ENCODE data around the gene NSUN6. TPM values are rescaled to one million over a fixed set of nuclear protein-coding genes. Genes with fewer than 3 reads are reported as not detected.

NSUN6 gene
- total and polyA plus RNA-seq, 5 donors from 2014 or later: 10.2 to 43.6 (median 14.4) TPM

GRCh38 chr10:18505456-18506118, 145.8 kb downstream of the NSUN6 start:
- peaks cover 2% of the 10 kb centered on the region for H3K27me3 ChIP-seq (ENCODE audit: control insufficient read depth, insufficient read depth, low read length)
- Mint-ChIP-seq H3K27me3 (peaks cover 6% of the 10 kb centered on the region), H3K36me3 (no peaks in the 10 kb centered on the region), H3K27ac (no peak overlapping the region), H3K9me3 (peaks cover 0 to 2% (median 0%) of the 10 kb centered on the region in 7 donors), H3K4me1 (peaks cover 3 to 18% (median 8%) of the 10 kb centered on the region in 4 donors), H3K4me3 (no peak overlapping the region)
- no peaks in the 10 kb centered on the region for H3K9me3 ChIP-seq (ENCODE audit: control insufficient read depth in 2 of 2, low read length in 2 of 2)
- H3K4me1 ChIP-seq (ENCODE audit: control insufficient read depth, insufficient read depth, low read length, poor library complexity, severe bottlenecking): no peaks in the 10 kb centered on the region
- no peaks in the 10 kb centered on the region for H3K36me3 ChIP-seq (ENCODE audit: control insufficient read depth, insufficient read depth, low read length)
- DNase-seq (no peak), ATAC-seq (ENCODE audit: low read depth in 2 of 2) (no peak)
- no peak overlapping the region for H3K4me3 ChIP-seq (ENCODE audit: low read depth, low read length)
- no peak overlapping the region for H3K27ac ChIP-seq (ENCODE audit: insufficient read depth, low read length, poor library complexity, severe bottlenecking)

DNA sequence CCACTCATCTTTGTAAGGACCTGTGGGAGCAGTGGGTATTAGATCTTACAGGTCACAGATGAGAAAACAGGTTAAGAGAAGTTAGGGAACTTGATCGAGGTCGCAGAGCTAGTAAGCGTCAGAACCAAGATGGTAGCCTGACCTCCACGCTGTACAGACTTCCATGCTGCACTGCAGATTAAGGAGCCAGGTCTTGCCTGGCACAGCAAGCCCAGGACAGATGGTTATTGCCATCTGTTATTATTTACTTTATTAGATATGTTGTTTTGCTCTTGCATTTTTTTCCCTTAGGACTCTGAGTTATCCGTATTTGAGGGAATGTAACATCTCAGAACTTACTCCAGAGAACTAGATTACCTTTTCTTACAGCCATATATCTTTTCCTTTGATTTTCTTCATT, 147.2 kb downstream of the NSUN6 start:
- no peak for DNase-seq
- no peak overlapping the region for H3K4me3 Mint-ChIP-seq
- H3K4me1 Mint-ChIP-seq: peaks cover 3 to 18% (median 8%) of the 10 kb centered on the region in 4 donors
- H3K4me3 ChIP-seq (ENCODE audit: low read depth, low read length): no peak overlapping the region
- H3K9me3 Mint-ChIP-seq: peaks cover 0 to 2% (median 0%) of the 10 kb centered on the region in 7 donors
- no peaks in the 10 kb centered on the region for H3K9me3 ChIP-seq (ENCODE audit: control insufficient read depth in 2 of 2, low read length in 2 of 2)
- ATAC-seq (ENCODE audit: low read depth in 2 of 2): no peak
- no peaks in the 10 kb centered on the region for H3K36me3 ChIP-seq (ENCODE audit: control insufficient read depth, insufficient read depth, low read length)
- no peaks in the 10 kb centered on the region for H3K4me1 ChIP-seq (ENCODE audit: control insufficient read depth, insufficient read depth, low read length, poor library complexity, severe bottlenecking)
- H3K27ac Mint-ChIP-seq: no peak overlapping the region
- H3K27me3 ChIP-seq (ENCODE audit: control insufficient read depth, insufficient read depth, low read length): peaks cover 2% of the 10 kb centered on the region
- H3K27me3 Mint-ChIP-seq: peaks cover 7% of the 10 kb centered on the region
- no peak overlapping the region for H3K27ac ChIP-seq (ENCODE audit: insufficient read depth, low read length, poor library complexity, severe bottlenecking)
- no peaks in the 10 kb centered on the region for H3K36me3 Mint-ChIP-seq

DNA sequence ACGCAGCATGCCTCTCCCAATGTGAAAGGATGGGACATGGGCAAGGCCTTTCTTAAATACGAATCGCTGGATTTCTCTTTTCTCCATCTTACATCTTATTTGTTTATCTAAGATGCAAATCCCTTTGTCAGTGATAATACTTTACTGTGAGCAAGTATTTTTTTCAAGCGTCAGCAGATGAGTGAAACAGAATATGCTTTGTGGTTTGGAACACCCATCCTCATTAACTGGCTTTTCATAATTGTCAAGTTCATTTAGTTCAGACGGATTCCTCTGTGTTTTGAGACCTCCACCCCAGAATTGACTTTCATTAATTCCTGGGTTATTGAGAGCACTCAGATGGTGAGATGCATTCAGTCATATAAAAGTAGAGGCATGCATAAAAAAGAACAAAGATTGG, 149.8 kb downstream of the NSUN6 start:
- Mint-ChIP-seq H3K9me3 (peaks cover 0 to 2% (median 0%) of the 10 kb centered on the region in 7 donors), H3K27ac (peak overlapping the region in 1 of 3 donors; percentile 66), H3K36me3 (no peaks in the 10 kb centered on the region), H3K4me3 (peak overlapping the region; percentile 62 to 89 (median 68)), H3K27me3 (peaks cover 7% of the 10 kb centered on the region), H3K4me1 (peaks cover 3 to 18% (median 8%) of the 10 kb centered on the region in 4 donors)
- Histone ChIP-seq H3K4me1 (ENCODE audit: control insufficient read depth, insufficient read depth, low read length, poor library complexity, severe bottlenecking) (no peaks in the 10 kb centered on the region), H3K27me3 (ENCODE audit: control insufficient read depth, insufficient read depth, low read length) (peaks cover 2% of the 10 kb centered on the region), H3K27ac (ENCODE audit: insufficient read depth, low read length, poor library complexity, severe bottlenecking) (peak overlapping the region; percentile 34), H3K9me3 (ENCODE audit: control insufficient read depth in 2 of 2, low read length in 2 of 2) (no peaks in the 10 kb centered on the region), H3K4me3 (ENCODE audit: low read depth, low read length) (peak overlapping the region; percentile 51), H3K36me3 (ENCODE audit: control insufficient read depth, insufficient read depth, low read length) (no peaks in the 10 kb centered on the region)
- ATAC-seq (ENCODE audit: low read depth in 2 of 2) (no peak), DNase-seq (peak in 1 of 3 donors; percentile 29)

DNA sequence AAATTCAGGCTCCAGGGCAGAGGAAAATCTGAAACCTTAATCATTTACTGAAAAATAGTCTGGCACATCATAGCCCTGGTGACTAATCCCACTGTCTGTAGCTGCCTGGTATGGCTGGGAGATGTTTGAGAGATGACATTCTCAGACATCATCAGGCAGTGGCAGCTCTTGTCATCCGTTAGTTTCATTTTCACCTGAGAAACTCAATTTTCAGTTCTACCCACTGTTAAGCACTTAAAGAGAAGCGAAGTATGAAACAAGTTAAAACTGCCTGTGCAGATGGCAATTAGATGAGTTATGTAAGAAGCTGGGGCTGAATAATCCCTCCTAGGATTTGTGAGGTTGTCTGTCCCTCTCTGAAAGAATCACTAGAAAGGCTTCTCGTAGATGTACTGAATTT, 150.2 kb downstream of the NSUN6 start:
- Mint-ChIP-seq H3K9me3 (peaks cover 0 to 2% (median 0%) of the 10 kb centered on the region in 7 donors), H3K4me3 (peak overlapping the region; percentile 62 to 89 (median 68)), H3K27ac (peak overlapping the region in 2 of 3 donors; percentile 30 to 66), H3K4me1 (peaks cover 3 to 18% (median 8%) of the 10 kb centered on the region in 4 donors), H3K36me3 (no peaks in the 10 kb centered on the region), H3K27me3 (peaks cover 7% of the 10 kb centered on the region)
- Histone ChIP-seq H3K9me3 (ENCODE audit: control insufficient read depth in 2 of 2, low read length in 2 of 2) (no peaks in the 10 kb centered on the region), H3K4me1 (ENCODE audit: control insufficient read depth, insufficient read depth, low read length, poor library complexity, severe bottlenecking) (no peaks in the 10 kb centered on the region), H3K27ac (ENCODE audit: insufficient read depth, low read length, poor library complexity, severe bottlenecking) (peak overlapping the region; percentile 34), H3K4me3 (ENCODE audit: low read depth, low read length) (peak overlapping the region; percentile 51), H3K36me3 (ENCODE audit: control insufficient read depth, insufficient read depth, low read length) (no peaks in the 10 kb centered on the region), H3K27me3 (ENCODE audit: control insufficient read depth, insufficient read depth, low read length) (peaks cover 2% of the 10 kb centered on the region)
- ATAC-seq (ENCODE audit: low read depth in 2 of 2): peak in 1 of 2 donors; percentile 47
- peak in 1 of 3 donors; percentile 57 for DNase-seq

GRCh38 chr10:18500576-18500975, 150.8 kb downstream of the NSUN6 start:
- no peak overlapping the region for H3K4me3 Mint-ChIP-seq
- no peaks in the 10 kb centered on the region for H3K4me1 ChIP-seq (ENCODE audit: control insufficient read depth, insufficient read depth, low read length, poor library complexity, severe bottlenecking)
- no peak overlapping the region for H3K4me3 ChIP-seq (ENCODE audit: low read depth, low read length)
- DNase-seq (no peak), ATAC-seq (ENCODE audit: low read depth in 2 of 2) (no peak)
- peaks cover 3 to 18% (median 8%) of the 10 kb centered on the region in 4 donors for H3K4me1 Mint-ChIP-seq
- H3K9me3 ChIP-seq (ENCODE audit: control insufficient read depth in 2 of 2, low read length in 2 of 2): no peaks in the 10 kb centered on the region
- H3K9me3 Mint-ChIP-seq: peaks cover 0 to 2% (median 0%) of the 10 kb centered on the region in 7 donors
- H3K27ac ChIP-seq (ENCODE audit: insufficient read depth, low read length, poor library complexity, severe bottlenecking): no peak overlapping the region
- peak overlapping the region in 1 of 3 donors; percentile 30 for H3K27ac Mint-ChIP-seq
- H3K36me3 ChIP-seq (ENCODE audit: control insufficient read depth, insufficient read depth, low read length): no peaks in the 10 kb centered on the region
- no peaks in the 10 kb centered on the region for H3K36me3 Mint-ChIP-seq
- peaks cover 7% of the 10 kb centered on the region for H3K27me3 Mint-ChIP-seq
- H3K27me3 ChIP-seq (ENCODE audit: control insufficient read depth, insufficient read depth, low read length): peaks cover 2% of the 10 kb centered on the region

- no peaks in the 10 kb centered on the region for H3K36me3 ChIP-seq (ENCODE audit: control insufficient read depth, insufficient read depth, low read length)
- peaks cover 7% of the 10 kb centered on the region for H3K27me3 Mint-ChIP-seq
- no peak for ATAC-seq (ENCODE audit: low read depth in 2 of 2)
- no peaks in the 10 kb centered on the region for H3K9me3 ChIP-seq (ENCODE audit: control insufficient read depth in 2 of 2, low read length in 2 of 2)
- peaks cover 3 to 17% (median 8%) of the 10 kb centered on the region in 4 donors for H3K4me1 Mint-ChIP-seq
- no peak overlapping the region for H3K4me3 Mint-ChIP-seq
- DNase-seq: no peak
- H3K9me3 Mint-ChIP-seq: no peaks in the 10 kb centered on the region
- H3K4me1 ChIP-seq (ENCODE audit: control insufficient read depth, insufficient read depth, low read length, poor library complexity, severe bottlenecking): no peaks in the 10 kb centered on the region
- no peaks in the 10 kb centered on the region for H3K27me3 ChIP-seq (ENCODE audit: control insufficient read depth, insufficient read depth, low read length)
- H3K27ac Mint-ChIP-seq: no peak overlapping the region
- H3K4me3 ChIP-seq (ENCODE audit: low read depth, low read length): no peak overlapping the region
- H3K36me3 Mint-ChIP-seq: no peaks in the 10 kb centered on the region
- no peak overlapping the region for H3K27ac ChIP-seq (ENCODE audit: insufficient read depth, low read length, poor library complexity, severe bottlenecking)
Measured at GRCh38 chr10:18498998-18499397, 152.4 kb downstream of the NSUN6 start.

DNA sequence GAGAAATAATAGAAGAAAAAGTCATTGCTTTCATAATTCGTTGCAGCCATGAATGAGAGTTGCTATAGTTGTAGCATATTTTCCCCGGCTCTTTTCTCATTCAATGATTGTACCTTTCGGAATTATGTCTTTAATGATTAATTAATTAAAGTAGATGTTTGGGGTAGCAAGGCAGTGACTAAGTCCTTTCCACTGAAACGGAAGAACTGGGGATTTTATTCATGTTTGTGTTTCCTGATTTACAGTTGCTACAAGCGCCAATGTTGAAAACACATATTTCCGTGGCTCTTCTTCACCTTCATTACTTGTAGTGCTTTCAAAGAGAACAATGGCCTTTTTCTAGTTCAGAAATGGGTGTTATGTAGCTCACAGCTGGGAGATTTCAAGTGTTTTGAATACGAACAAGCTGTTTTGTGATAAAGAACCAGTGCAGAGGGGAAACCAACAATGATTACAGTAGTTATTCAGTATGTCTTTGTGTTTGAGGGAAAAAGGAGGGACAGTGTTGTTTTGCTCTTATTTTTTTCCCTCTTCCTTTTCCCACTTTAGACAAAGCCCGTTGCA, 153.5 kb downstream of the NSUN6 start:
- ATAC-seq (ENCODE audit: low read depth in 2 of 2) (no peak), DNase-seq (no peak)
- Mint-ChIP-seq H3K9me3 (no peaks in the 10 kb centered on the region), H3K4me3 (no peak overlapping the region), H3K36me3 (no peaks in the 10 kb centered on the region), H3K27ac (no peak overlapping the region), H3K4me1 (peaks cover 3 to 14% (median 8%) of the 10 kb centered on the region in 4 donors), H3K27me3 (peaks cover 7% of the 10 kb centered on the region)
- H3K27me3 ChIP-seq (ENCODE audit: control insufficient read depth, insufficient read depth, low read length): no peaks in the 10 kb centered on the region
- H3K36me3 ChIP-seq (ENCODE audit: control insufficient read depth, insufficient read depth, low read length): no peaks in the 10 kb centered on the region
- H3K4me1 ChIP-seq (ENCODE audit: control insufficient read depth, insufficient read depth, low read length, poor library complexity, severe bottlenecking): no peaks in the 10 kb centered on the region
- no peak overlapping the region for H3K4me3 ChIP-seq (ENCODE audit: low read depth, low read length)
- no peaks in the 10 kb centered on the region for H3K9me3 ChIP-seq (ENCODE audit: control insufficient read depth in 2 of 2, low read length in 2 of 2)
- no peak overlapping the region for H3K27ac ChIP-seq (ENCODE audit: insufficient read depth, low read length, poor library complexity, severe bottlenecking)
